ENCODE measurements around the gene PDIK1L. TPM values are rescaled to one million over a fixed set of nuclear protein-coding genes. Genes with fewer than 3 reads are reported as not detected.

Gene PDIK1L
- total and polyA plus RNA-seq, 9 of the 15 experiments (the other 6 are each of a cell fraction or from before 2014, with no cell fraction given), result 12.8 to 30.2 (median 21.5) TPM

- TF ChIP-seq TSHZ1 (CRISPR knock-in tag; IDR thresholded peaks at IDR 0.05) (no peak), HMGN3 (IDR thresholded peaks at IDR 0.05; ENCODE audit: borderline replicate concordance, extremely low read depth, insufficient read length, low read depth, low read length) (no peak), ZNF165 (CRISPR knock-in tag; IDR thresholded peaks at IDR 0.05; ENCODE audit: borderline replicate concordance) (no peak), SLC30A9 (CRISPR knock-in tag; IDR thresholded peaks at IDR 0.05) (no peak), ZBTB17 (CRISPR knock-in tag; IDR thresholded peaks at IDR 0.05) (peak; percentile 58; the same call in 1 of the 2 replicates), POLR3A (IDR thresholded peaks at IDR 0.05; ENCODE audit: borderline replicate concordance, extremely low read depth, insufficient read depth, insufficient read length) (no peak), GTF3C2 (IDR thresholded peaks at IDR 0.05; ENCODE audit: borderline replicate concordance, extremely low read depth, insufficient read length) (no peak), SFPQ (IDR thresholded peaks at IDR 0.05; ENCODE audit: low read depth, low read length) (no peak), ZNF24 (IDR thresholded peaks at IDR 0.05) (0 out of 2 replicates have a peak, but pooled peaks have one; percentile 10), CBX8 (IDR thresholded peaks at IDR 0.05; ENCODE audit: borderline replicate concordance, extremely low read depth, low read depth, low read length, poor library complexity, severe bottlenecking) (no peak), HDAC2 (IDR thresholded peaks at IDR 0.05) (peak; percentile 84), TAF9B (IDR thresholded peaks at IDR 0.05; ENCODE audit: partially characterized antibody) (peak; percentile 66), RBM14 (IDR thresholded peaks at IDR 0.05; ENCODE audit: borderline replicate concordance, insufficient read depth, low read depth, low read length) (no peak), MNT (conservative IDR thresholded peaks at IDR 0.05) (peak; percentile 48 to 59; a peak in 2 of 4 replicates)
Measured at GRCh38 chr1:26122988-26123973, 11.7 kb downstream of the PDIK1L start (continued).
